Spleen (tissue), 11 donors: ENCODE measurements around the gene KRT40. TPM values are rescaled to one million over a fixed set of nuclear protein-coding genes. Genes with fewer than 3 reads are reported as not detected.

ENCODE experiments used
- DNase-seq: peaks from one replicate; pipeline ENCODE4 v3.0.0-alpha.2; 2020
- H3K27ac ChIP-seq, 8 donors: fragments of 200-600 bp; sonication (generic) in 7 of 8; 1 replicate in 4 of 8; 2 replicates in 4 of 8; pipeline versions ENCODE4 v1.5.0 to v1.8.0; 2016 to 2021; ENCODE audit warnings: inconsistent platforms in 4 of 8, mild to moderate bottlenecking in 4 of 8, moderate library complexity in 1 of 8
- H3K27me3 ChIP-seq, 7 donors: fragments of 200-600 bp; sonication (generic) in 6 of 7; replicated peaks in 1 of 7; 1 replicate in 4 of 7; 2 replicates in 3 of 7; pipeline versions ENCODE4 v1.5.0 to v1.8.0; 2016 to 2021; ENCODE audit warnings: inconsistent platforms in 3 of 7, mild to moderate bottlenecking in 1 of 7
- H3K36me3 ChIP-seq, 6 donors: fragments of 200-600 bp; sonication (generic) in 5 of 6; 1 replicate in 4 of 6; 2 replicates in 2 of 6; pipeline versions ENCODE4 v1.5.0 to v1.8.0; 2016 to 2021; ENCODE audit warnings: inconsistent platforms in 2 of 6
- H3K4me1 ChIP-seq, 6 donors: fragments of 200-600 bp; sonication (generic) in 5 of 6; 1 replicate in 3 of 6; 2 replicates in 3 of 6; pipeline versions ENCODE4 v1.5.0 to v1.8.0; 2016 to 2021; ENCODE audit warnings: inconsistent platforms in 3 of 6
- H3K4me3 ChIP-seq, 8 donors: fragments of 200-600 bp; sonication (generic) in 7 of 8; 1 replicate in 4 of 8; 2 replicates in 4 of 8; pipeline versions ENCODE4 v1.5.0 to v1.8.0; 2016 to 2021; ENCODE audit warnings: inconsistent platforms in 4 of 8, mild to moderate bottlenecking in 4 of 8, moderate library complexity in 2 of 8
- H3K9me3 ChIP-seq, 8 donors: fragments of 200-600 bp; sonication (generic) in 7 of 8; 1 replicate in 4 of 8; 2 replicates in 4 of 8; pipeline versions ENCODE4 v1.5.0 to v1.8.0; 2016 to 2021; ENCODE audit warnings: inconsistent platforms in 4 of 8
- CTCF ChIP-seq, 11 experiments: fragments of 200-600 bp in 7 of 11; fragments of 450-650 bp in 4 of 11; sonication (generic) in 4 of 11; IDR thresholded peaks in 8 of 11; conservative IDR thresholded peaks in 3 of 11; 1 replicate in 7 of 11; 2 replicates in 4 of 11; pipeline versions ENCODE4 v1.4.0 to v1.8.0; 2016 to 2021; ENCODE audit warnings: antibody characterized with exemption in 11 of 11, inconsistent platforms in 4 of 11, mild to moderate bottlenecking in 1 of 11
- POLR2A ChIP-seq, 3 donors: fragments of 450-650 bp; IDR thresholded peaks; one replicate each; pipeline ENCODE4 v1.5.1; 2017; ENCODE audit warnings: antibody characterized with exemption in 3 of 3, mild to moderate bottlenecking in 1 of 3
- POLR2AphosphoS5 ChIP-seq, 3 donors: sonication (generic); formaldehyde crosslinking; IDR thresholded peaks; one replicate each; pipeline ENCODE4 v1.5.1; 2017; ENCODE audit warnings: antibody characterized with exemption in 3 of 3
- WGBS, 5 donors: extraction: QIAGEN DNeasy Blood & Tissue Kit in 3 of 5; methylation state at CpG; one replicate each; pipeline versions ENCODE4 v1.1.5 to v1.1.7; 2013 to 2018; 5-methylcytosine and 5-hydroxymethylcytosine counted together
- intact Hi-C: fragments of 100-400 bp; cut with DNase I; formaldehyde crosslinking; loops from one replicate; pipeline ENCODE4 v1.15.0; 2023; ENCODE audit warnings: low total_unique reads
- polyA plus RNA-seq, 3 donors: library from polyadenylated mRNA; stranded (reverse); fragments of 200-250 nt; gene quantifications; one replicate each; pipeline ENCODE4 v1.2.1, GENCODE V29; 2013
- total RNA-seq, 7 donors: library from RNA; depleted of rRNA in 3 of 7; stranded (reverse); fragments of >200 nt in 3 of 7; fragmentation: NEBNext Ultra II Directional in 4 of 7; extraction: Animal tissue kit (Norgen Biotek cat#: 25700) in 4 of 7; gene quantifications; one replicate each; pipeline versions ENCODE4 v1.1.0 to v1.2.1, GENCODE V29; 2016 to 2021
- donor health status: healthy with polysubstance abuse.
- donor health status: DM: no; HTN: no; CAD: no; lungs with moderate emphysema.
- donor health status: DM: no; HTN: no; CAD: no.
- donor health status: Bipolar disorder and iron deficiency.
- donor health status: healthy.
- donor health status: DM: no; HTN: no; CAD: no.
- donor health status: DM: yes; HTN: yes; CAD: no.

Gene KRT40
- total and polyA plus RNA-seq, 10 donors, result not detected

- Histone ChIP-seq H3K4me3 (no peak overlapping the region), H3K27ac (no peak overlapping the region), H3K9me3 (no peaks in the 10 kb centered on the region), H3K4me1 (no peaks in the 10 kb centered on the region), H3K27me3 (no peaks in the 10 kb centered on the region), H3K36me3 (no peaks in the 10 kb centered on the region)
- no peak for TF ChIP-seq POLR2A (IDR thresholded peaks at IDR 0.05)
- no peak for TF ChIP-seq CTCF (IDR thresholded peaks at IDR 0.05 in 8 of 11, conservative IDR thresholded peaks at IDR 0.05 in 3 of 11)
- no peak for TF ChIP-seq POLR2AphosphoS5 (IDR thresholded peaks at IDR 0.05)
- intact Hi-C loops, result no loop called here
- 66 to 74% (median 73%) methylated on average over 7 of the region's 7 CpGs for WGBS, 5 donors
- no peak for DNase-seq
Observed at GRCh38 chr17:41015454-41015853, 31.3 kb upstream of the KRT40 start.

- intact Hi-C loops, result no loop called here
- Histone ChIP-seq H3K4me3 (no peak overlapping the region), H3K9me3 (no peaks in the 10 kb centered on the region), H3K4me1 (no peaks in the 10 kb centered on the region), H3K36me3 (no peaks in the 10 kb centered on the region), H3K27me3 (no peaks in the 10 kb centered on the region), H3K27ac (no peak overlapping the region)
- no peak for DNase-seq
- TF ChIP-seq POLR2AphosphoS5 (IDR thresholded peaks at IDR 0.05) (no peak), CTCF (IDR thresholded peaks at IDR 0.05 in 8 of 11, conservative IDR thresholded peaks at IDR 0.05 in 3 of 11) (no peak), POLR2A (IDR thresholded peaks at IDR 0.05) (no peak)
- 41 to 76% (median 60%) methylated on average over 1 of the region's 1 CpG for WGBS, 5 donors
Observed at GRCh38 chr17:41013606-41014005, 29.5 kb upstream of the KRT40 start.

GRCh38 chr17:41013181-41013580 lies 29.1 kb upstream of the KRT40 start:
- no peak overlapping the region for H3K27ac ChIP-seq
- no peaks in the 10 kb centered on the region for H3K4me1 ChIP-seq
- H3K36me3 ChIP-seq, result no peaks in the 10 kb centered on the region
- intact Hi-C loops, result no loop called here
- H3K4me3 ChIP-seq, result no peak overlapping the region
- no peak for TF ChIP-seq POLR2A (IDR thresholded peaks at IDR 0.05)
- TF ChIP-seq CTCF (IDR thresholded peaks at IDR 0.05 in 8 of 11, conservative IDR thresholded peaks at IDR 0.05 in 3 of 11), result no peak
- no peak for TF ChIP-seq POLR2AphosphoS5 (IDR thresholded peaks at IDR 0.05)
- 83 to 96% (median 89%) methylated on average over 3 of the region's 3 CpGs for WGBS, 5 donors
- no peaks in the 10 kb centered on the region for H3K27me3 ChIP-seq
- H3K9me3 ChIP-seq, result no peaks in the 10 kb centered on the region
- DNase-seq, result no peak

- no peak for TF ChIP-seq POLR2AphosphoS5 (IDR thresholded peaks at IDR 0.05)
- no peak for TF ChIP-seq POLR2A (IDR thresholded peaks at IDR 0.05)
- no peak for TF ChIP-seq CTCF (IDR thresholded peaks at IDR 0.05 in 8 of 11, conservative IDR thresholded peaks at IDR 0.05 in 3 of 11)
- 64 to 79% (median 75%) methylated on average over 6 of the region's 6 CpGs for WGBS, 5 donors
Observed at GRCh38 chr17:41012326-41013120, 28.4 kb upstream of the KRT40 start.

More at GRCh38 chr17:41012326-41013120, 28.4 kb upstream of the KRT40 start:
- H3K4me1 ChIP-seq, result no peaks in the 10 kb centered on the region
- H3K9me3 ChIP-seq, result no peaks in the 10 kb centered on the region
- no peaks in the 10 kb centered on the region for H3K36me3 ChIP-seq
- H3K27ac ChIP-seq, result no peak overlapping the region
- intact Hi-C loops, result no loop called here
- H3K27me3 ChIP-seq, result no peaks in the 10 kb centered on the region
- no peak for DNase-seq
- no peak overlapping the region for H3K4me3 ChIP-seq
